Measurements from ENCODE around the gene PTPRCAP. TPM values are rescaled to one million over a fixed set of nuclear protein-coding genes. Genes with fewer than 3 reads are reported as not detected.

PTPRCAP gene
- total RNA-seq, 1 experiment from 2014 or later = 3.0 TPM

DNA sequence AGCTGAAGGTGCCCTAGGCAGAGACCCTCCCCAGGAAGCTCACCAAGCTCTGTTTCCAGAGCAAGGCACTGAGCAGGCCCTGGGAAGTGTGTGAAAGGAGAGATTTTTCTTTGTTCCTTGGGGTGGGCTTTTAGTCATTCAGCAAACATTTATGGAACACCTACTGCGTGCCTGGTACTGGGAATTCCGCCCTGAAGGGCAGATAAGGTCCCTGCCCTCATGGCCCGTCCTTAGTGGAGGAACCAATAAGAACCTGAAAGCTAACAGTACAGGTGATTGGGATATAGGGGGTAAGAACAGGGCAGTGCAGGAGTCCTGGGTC, 27.7 kb upstream of the PTPRCAP start:
- no peak for DNase-seq (ENCODE audit: low read depth)

DNA sequence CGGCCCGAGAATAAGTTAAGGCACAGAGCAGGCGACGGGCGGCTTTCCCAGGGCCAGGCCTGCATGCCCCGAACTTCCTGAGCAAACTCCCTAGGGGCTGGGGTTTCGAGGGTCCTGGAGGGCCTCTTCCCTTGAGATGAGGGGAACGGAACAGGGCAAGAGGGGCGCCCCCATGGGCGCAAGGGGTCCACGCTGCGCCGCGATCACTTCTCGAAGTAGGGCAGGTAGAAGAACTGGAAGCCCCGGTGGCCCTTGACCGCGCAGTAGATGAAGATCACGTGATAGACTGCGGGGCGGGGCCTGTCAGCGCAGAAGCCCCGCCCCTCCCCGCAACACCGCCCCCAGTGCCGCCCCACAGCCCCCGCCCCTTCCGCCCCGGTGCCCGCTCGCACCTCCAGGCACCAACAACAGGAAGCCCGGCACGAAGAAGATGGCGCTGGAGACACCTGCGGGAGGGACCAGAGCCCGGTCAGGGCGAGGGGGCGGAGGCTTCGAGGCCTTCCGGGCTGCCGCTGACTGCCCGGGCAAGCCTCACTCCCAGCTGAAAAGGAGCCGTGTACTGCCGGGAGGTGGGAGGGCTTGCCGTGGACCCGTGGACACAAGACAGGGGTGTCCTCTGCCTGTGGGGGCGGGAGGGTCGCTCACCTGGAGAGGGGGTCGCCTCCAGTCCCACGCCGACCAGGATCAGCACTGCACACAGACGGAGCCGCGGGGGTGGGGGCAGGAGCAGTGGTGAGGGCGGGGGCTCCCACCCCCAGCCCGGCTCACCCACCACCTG, 27.1 kb upstream of the PTPRCAP start:
- DNase-seq (ENCODE audit: low read depth) = peak; percentile 90

DNA sequence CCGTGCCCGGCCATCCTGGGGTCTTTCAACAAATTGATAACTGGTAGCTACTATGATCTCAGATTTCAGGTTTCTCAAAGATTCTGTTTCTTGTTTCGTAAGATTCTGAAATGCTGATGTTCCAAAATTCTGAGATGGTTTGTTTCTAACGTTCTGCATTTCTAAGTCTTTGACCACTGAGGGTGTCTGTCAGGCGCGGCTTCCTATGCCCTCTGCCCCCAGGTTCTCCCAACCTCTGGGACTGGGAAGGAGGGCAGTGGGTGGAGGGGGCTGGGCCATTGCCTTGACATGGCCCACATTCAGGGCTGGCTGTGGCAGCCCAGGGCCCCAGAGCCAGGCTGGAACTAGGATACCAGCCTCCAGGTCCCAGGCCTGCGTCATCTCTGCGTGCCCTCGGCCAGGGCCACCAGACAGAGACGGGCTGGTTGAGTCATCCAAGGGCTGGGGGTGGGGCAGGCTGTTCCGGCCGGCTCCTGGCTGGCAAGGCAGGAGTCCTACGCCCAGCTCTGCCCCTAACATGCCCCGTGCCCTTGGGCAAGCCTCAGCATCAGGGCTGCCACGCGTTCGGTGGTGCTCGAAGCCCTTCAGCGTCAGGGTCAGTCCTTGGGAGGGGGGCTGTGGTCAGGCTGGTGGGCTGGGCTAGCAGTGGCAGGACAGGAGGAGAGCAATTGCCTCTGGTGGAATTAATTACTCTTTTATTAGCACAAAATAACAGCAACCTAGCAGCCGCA, 26.4 kb upstream of the PTPRCAP start:
- peak; percentile 87 for DNase-seq (ENCODE audit: low read depth)

DNA sequence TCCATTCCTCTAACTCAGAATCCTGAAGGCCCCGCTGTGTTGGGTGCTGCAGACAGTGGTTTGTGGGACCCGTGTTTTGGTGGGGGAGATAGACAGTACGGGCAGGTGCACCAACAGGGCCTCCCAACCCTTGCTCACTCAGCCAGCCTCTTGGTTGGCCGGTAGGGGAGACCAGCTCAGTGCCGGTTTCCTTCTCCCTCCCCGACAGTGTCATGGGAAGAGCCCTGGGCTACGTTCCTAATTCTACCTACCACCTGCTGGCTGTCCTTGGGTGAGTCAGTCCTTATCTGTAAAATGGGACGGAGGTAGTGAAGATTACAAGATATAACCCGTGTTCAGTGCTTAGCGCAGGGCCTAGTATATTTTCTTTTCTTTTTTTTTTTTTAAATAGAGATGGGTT, 25.7 kb upstream of the PTPRCAP start:
- no peak for DNase-seq (ENCODE audit: low read depth)

DNA sequence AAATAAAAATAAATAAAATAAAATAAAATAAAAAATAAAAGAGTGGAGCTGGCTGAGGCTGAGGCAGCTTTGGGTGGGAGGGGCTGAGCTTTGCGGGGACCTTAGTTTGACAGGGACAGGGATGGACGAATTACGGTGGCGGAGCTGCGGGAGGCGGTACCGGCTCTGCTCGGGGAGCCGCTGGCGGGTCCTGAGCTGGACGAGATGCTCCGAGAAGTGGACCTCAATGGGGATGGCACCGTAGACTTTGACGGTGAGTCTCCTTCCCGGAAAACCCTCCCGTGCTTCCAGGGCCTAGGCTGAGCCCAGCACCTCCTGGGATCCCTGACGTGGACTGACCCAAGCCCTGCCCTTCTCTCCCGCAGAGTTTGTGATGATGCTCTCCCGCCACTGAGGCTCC, 20.8 kb upstream of the PTPRCAP start:
- no peak for DNase-seq (ENCODE audit: low read depth)

DNA sequence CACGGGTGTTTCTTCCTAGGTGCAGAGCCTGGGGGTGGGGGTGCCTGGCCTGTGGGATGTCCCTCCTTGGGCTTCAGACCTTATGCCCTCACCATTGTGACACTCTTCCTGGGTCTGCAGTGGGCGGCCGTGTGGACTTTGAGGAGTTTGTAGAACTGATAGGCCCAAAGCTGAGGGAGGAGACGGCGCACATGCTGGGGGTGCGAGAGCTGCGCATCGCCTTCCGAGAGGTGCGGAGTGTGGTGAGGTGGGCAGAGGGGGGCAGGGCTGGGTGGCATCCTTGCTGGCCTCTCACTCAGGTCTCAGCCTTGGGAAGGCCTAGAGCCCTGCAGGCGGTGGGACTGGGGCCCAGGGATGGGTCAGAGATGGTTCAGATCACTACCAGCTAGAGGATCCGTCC, 20.0 kb upstream of the PTPRCAP start:
- DNase-seq (ENCODE audit: low read depth) = no peak

DNA sequence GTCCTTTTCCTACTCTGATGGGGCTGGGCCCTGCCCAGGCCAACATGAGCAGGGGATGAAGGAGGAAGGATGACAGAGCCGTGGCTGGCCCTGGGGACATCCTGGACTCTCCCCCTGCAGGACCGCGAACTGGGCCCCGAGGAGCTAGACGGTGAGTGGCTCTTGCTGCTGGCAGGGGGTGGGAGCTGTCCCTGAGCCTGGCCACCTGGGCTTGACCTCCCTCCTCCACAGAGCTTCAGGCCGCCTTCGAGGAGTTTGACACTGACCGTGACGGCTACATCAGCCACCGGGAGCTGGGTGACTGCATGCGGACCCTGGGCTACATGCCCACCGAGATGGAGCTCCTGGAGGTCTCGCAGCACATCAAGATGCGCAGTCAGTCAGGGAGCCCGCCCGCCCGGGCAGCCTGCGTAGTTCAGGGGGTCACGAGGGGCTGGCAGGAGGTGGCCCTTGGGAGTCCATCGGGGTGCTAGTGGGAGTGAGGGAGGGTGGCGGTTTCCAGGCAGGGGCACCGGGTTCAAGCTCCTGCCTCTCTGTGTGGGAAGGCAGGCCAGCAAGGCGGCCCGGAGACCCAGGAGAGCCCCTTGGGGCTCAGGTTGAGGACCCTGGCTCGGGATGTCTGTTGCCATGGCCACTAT, 18.7 kb upstream of the PTPRCAP start:
- DNase-seq (ENCODE audit: low read depth) = no peak

DNA sequence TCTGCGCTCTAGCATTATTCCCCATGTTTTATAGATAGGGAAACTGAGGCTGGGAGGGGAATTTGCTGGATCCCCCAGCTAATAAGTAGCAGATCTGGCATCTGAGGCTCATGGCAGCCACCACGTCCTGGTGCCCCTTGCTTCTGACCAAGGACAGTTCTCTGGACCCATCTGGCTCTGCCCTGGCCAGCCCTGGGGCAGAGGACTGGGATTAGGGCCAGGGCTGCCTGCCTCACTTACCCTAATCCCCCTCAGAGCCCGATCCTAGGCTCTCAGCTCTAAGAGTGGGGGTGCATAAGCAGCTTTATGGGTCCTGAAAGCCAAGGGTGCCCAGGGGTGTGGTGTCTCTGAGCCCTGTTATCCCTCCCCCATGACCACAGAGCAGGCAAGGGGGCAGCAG, 17.6 kb upstream of the PTPRCAP start, which contains the start of gene CABP4:
CABP4 (plus strand) TSS at position 301 of the 400 bp plus-strand sequence; CDS start at position 371, 70 bp downstream.
- DNase-seq (ENCODE audit: low read depth) = no peak

DNA sequence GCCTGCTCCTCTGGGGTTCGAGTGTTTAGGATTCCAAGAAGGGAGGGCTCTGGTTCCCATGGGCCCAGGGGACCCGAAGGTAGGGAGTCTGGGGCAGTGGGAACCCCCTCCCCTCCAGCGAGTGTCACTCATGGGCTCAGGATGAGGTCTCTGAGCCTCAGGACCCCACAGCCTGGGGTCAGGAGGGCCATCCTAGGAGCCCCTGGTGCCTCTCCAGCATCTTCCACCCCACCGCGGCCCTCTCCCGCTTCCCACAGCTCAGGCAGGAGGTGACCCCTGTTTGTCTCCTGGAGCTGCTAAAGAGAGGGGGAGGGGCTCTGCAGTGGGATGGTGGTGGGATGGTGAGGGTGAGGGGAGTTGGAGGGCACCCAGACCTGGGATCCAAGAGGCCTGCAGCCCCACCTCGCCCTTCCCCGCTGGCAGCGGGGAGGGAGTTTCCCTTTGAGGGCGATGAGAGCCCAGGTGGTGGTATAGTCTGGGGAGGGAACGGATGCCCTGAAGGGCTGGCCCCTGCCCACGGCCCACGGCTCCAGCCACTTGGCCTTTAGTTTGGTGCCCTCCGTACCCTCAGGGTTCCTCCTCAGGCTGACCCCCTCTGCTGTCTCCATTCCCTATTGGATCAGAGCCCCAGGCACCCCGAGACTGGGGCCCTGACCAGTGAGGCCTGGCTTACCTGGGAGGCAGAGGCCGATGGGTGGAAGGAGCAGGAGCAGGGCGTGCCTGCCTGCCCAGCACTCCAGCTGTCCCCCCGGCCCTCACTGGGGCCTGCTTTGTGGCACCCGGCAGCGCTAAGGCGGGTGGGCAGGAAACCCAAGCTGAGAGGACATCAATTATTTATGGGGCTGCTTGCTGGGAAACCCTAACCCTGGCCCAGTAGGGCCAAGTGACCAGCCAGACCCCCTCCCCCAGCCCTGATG, 16.6 kb upstream of the PTPRCAP start:
- no peak for DNase-seq (ENCODE audit: low read depth)

DNA sequence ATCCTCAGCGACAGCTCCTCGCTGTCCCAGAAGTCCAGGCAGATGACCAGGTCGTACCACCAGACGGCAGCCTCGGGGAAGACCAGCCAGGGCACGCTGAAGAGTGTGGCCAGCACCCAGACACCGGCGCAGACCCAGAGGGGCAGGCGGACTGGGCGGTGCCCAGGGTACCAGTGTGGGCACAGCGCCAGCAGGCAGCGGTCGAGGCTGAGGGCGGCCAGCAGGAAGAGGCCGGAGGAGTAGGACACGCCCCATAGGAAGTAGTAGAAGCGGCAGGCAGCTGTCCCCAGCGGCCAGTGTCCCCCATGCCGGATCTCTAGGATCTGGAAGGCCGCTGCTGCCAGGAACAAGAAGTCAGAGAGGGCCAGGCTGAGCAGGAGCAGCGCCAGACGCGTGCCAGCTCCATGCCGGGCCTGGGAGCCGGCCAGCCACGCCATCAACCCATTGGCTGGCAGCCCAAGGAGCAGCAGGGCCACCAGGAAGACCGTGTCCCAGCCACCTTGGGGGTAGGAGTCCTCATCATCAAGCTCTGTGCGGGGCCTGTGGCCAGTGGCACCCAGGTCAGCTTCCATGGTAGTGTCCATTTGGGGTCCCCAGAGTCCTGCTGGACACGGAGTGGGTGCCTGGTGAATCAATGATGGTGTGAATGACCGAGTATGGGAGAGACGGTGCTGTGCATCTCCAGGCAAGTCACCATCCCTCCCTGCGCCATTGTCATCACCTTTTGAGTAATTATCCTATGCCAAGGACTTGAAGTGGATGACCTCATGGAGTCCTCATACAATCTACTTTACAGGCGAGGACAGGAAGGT, 14.9 kb upstream of the PTPRCAP start, which contains the start of gene GPR152:
GPR152 (minus strand) TSS at position 589 of the 812 bp plus-strand sequence; CDS start at position 584, 5 bp downstream.
- DNase-seq (ENCODE audit: low read depth) = no peak

DNA sequence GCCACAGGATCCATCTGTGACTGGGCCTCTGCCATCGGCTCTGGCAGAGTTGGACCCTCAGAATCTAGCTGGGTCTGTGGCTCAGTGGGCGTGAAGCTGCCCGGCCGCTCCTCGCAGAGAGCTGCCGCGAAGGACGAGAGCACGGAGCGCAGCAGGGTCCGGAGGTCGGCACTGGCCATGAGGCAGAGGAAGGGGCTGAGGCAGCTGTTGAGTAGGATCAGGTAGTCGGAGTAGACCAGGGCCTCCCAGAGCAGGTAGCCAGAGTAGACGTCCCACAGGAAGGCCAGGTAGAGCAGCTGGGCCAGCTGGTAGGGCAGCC, 14.1 kb upstream of the PTPRCAP start:
- no peak for DNase-seq (ENCODE audit: low read depth)

DNA sequence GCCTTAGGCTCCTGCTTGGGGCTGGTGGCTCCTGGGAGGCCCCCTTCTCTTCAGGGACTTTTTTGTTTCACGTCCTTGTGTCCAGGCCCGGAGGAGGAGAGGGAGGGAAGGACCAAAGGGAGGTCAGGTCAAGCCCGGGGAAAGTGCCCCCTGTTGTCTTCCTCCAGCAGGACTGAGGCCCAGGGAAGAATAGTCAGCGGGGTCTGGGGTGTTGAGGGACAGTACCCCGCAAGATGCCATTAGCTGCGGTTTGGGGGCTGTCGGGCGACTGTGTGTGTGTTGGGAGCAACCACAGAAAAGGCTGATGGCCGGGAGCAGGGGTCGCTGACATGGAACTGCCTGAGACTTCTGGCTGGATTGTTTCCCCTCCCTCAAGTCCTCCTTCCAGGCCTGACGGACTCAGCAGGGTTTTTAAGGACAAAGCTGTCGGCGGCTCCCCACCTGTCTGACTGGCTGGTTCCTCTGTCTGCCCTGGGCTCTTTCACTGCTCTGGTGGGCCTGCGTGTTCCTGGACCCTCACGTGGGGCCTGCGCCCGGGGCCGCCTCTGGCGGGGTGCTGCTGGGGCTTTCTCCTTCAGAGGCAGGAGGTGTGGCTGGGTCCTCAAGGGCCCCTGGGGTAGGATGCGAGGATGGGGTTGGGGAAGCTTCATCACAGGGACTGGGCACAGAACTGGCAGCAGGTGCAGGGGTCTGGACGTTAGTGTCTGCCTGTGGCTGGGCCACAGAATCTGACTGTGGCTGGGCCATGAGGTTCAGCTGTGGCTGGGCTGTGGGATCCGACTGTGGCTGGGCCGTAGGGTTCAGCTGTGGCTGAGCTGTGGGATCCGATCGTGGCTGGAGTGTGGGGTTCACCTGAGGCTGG, 13.5 kb upstream of the PTPRCAP start:
- DNase-seq (ENCODE audit: low read depth) = no peak

DNA sequence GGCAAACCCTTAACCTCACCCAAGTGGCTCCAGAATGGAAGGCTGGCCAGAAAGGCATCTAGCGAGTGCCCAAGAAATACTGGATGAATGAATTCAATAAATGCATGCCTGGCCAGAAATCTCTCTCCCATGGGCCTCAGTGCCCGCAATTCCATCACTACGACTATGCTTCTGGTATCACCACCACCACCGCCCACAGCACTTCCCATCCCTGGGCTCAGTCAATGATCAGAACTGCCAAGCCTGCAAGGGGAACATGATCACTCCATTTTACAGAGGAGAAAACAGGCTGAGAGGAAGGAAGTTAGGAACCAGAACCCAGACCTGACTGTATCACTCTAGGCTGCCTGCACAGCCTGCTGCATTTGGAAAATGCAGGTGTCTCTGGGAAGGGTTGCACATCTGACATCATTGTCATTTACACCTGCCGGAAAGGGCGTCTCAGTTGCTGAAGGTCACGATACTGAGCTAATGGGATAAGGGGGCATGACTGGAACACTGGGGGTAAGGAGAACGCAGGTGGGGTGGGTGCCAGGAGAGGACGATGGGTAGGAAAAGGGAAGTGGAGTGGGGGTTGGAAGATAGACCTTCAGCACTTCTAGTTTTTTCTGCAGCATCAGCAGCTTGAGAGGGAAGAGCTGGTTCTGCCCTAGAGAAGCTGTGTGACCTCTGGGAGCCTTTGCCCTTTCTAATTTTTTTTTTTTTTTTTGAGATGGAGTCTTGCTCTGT, 11.8 kb upstream of the PTPRCAP start:
- DNase-seq (ENCODE audit: low read depth) = no peak

DNA sequence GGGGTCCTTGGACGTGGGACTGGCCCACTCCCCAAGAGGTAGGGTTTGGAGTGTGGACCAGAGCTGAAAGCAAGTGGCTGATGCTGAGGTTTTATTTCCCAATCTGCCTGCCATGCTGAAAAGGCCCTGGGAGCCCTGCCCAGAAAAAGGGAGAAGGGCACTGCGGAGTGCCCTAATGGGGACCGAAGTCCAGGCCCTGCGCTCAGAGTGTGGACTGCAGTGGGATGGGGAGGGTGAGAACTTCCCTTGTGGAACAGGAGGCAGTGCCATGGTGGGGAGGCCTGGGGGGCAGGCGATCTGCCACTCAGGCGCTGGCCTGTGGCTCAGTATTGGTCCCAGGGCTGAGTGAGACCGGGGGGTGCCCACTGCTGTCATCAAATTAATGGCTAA, 10.7 kb upstream of the PTPRCAP start:
- DNase-seq (ENCODE audit: low read depth) = no peak

DNA sequence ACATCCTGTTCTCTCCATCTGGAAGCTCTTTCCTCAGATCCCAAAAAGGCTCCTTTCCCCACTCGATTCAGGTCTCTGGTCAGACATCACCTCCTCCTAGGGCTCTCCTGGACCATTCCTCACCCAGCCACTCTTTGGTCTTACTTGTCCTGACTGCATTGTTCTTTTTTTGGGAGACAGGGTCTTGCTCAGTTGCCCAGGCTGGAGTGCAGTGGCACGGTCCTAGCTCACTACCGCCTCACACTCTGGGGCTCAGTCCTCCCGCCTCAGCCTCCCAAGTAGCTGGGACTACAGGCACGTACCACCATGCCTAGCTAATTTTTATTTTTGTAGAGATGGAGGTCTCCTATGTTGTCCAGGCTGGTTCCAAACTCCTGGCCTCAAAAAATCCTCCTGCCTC, 8.0 kb upstream of the PTPRCAP start:
- no peak for DNase-seq (ENCODE audit: low read depth)

DNA sequence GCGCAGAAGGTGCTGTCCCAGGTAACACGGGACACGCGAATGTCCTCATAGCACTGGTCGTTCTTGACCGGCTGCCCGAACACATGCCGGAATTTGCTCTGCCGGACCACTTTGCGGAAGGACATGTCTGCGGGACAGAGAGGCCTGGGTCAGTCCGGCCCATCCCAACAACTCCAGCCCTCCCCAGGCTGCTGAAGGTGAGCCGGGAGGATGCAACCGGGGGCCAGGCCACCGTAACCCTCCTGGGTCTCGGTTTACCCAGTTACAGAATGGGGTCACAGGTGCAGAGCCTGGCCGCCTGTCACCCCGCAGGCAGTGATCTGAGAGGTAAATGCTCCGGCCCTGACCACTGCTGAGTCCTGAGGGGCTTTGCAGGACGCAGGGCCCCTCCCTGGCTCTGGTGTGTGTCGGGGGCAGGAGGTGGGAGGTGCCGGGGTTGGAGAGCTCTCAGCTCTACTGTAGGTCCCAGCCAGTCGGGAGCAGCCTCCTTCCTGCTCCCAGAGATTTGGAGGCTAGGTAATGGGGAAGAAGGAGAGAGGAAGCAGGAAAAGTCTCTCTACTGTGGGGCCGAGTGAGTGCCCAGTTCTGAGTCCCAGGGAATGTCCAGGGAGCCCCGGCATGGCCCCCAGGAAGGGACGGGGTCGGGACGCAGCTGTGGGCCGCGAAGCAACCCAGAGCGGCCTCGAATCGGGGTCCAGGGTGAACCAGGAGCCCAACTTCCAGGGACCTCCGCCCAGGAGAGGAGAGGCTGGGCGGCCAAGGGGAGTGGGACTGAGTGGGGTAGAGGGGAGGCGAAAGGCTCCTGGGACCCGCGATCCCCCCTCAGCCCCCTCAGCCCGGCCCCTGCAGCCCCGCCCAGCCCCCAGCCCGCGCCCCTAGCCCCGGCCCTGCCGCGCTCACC, 5.3 kb upstream of the PTPRCAP start:
- DNase-seq (ENCODE audit: low read depth) = no peak

DNA sequence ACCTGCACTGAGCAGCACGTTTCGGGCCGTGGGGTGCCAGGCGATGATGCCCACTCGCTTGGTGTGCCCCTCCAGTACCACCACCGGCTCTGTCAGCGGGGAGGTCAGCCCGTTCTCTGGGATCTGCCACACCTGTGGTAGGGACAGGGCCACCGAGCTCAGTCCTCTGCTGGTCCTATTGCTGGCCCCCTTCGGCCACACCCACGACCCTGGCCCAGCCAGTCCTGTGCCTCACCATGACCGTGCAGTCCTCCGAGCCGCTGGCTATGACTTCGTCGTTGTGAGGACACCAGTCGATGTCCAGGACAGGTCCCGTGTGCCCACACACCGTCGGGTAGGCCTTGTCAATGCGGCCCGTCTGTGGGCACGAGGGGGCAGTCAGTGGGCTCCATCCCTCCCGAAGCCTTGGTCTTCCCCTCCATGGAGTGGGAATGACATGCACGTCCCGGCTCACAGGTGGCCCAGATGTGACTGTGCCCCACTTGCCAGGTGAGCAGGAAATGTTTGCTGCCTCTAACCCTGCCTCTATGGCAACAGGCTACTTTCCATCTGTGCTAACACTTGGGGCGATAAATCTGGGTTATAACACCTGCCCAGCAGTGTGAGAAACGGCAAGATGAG, 4.4 kb upstream of the PTPRCAP start:
- DNase-seq (ENCODE audit: low read depth) = no peak

DNA sequence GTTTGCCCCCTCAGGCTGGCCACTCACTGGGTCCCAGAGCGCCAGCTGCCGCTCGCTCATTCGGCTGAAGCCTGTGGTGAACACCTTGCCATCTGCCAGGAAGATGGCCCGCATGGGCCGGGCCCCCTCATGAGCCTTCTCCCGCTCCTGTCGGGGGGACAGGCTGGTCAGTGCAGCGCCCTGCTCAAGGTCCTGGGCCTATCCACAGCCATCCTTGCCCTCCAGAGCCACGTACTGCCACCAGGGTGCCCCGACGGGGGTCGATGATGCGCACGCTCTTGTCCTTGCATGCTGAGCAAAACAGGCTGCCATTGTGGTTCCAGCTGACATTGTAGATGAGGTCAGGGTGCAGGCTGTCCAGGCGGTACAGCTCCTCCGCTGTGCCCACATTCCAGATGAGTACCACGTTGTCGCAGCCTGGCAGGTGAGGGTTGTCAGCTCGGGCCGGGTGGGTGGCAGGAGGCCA, 3.6 kb upstream of the PTPRCAP start:
- no peak for DNase-seq (ENCODE audit: low read depth)

All from Daoy (cell line).